Measurements from ENCODE around the gene AIG1.
"Not testable (repeated sequence)": the region's sequence is repeated elsewhere in the genome, so short reads cannot be mapped to it uniquely, and the experiment has no call there.

Gene AIG1

GRCh38 chr6:143018955-143019354 lies 41.7 kb upstream of the AIG1 start:
- no peaks in the 10 kb centered on the region for H3K36me3 ChIP-seq (ENCODE audit: insufficient read depth, low read length)
- no peaks in the 10 kb centered on the region for H3K27me3 ChIP-seq (ENCODE audit: insufficient read depth, low read length)
- no peak overlapping the region for H3K4me3 ChIP-seq (ENCODE audit: low read depth, low read length, poor library complexity, severe bottlenecking)
- no peak overlapping the region for H3K9ac ChIP-seq (ENCODE audit: low read length)
- H4K20me1 ChIP-seq (ENCODE audit: insufficient read depth, low read length), result no peaks in the 10 kb centered on the region
- no peaks in the 10 kb centered on the region for H3F3A ChIP-seq (ENCODE audit: insufficient read depth, low read length)
- H3K4me1 ChIP-seq (ENCODE audit: insufficient read depth, low read length, severe bottlenecking), result no peaks in the 10 kb centered on the region
- H3K9me2 ChIP-seq (ENCODE audit: low read depth, low read length), result no peaks in the 10 kb centered on the region
- H3K79me2 ChIP-seq (ENCODE audit: insufficient read depth, low read length), result no peaks in the 10 kb centered on the region
- H3K4me2 ChIP-seq (ENCODE audit: low read length), result no peak overlapping the region
- H3K27ac ChIP-seq (ENCODE audit: low read depth, low read length, poor library complexity, severe bottlenecking), result no peak overlapping the region
- no peak for TF ChIP-seq EZH2 (IDR thresholded peaks at IDR 0.05; ENCODE audit: borderline replicate concordance, low read length)
- TF ChIP-seq, protein P1, sequence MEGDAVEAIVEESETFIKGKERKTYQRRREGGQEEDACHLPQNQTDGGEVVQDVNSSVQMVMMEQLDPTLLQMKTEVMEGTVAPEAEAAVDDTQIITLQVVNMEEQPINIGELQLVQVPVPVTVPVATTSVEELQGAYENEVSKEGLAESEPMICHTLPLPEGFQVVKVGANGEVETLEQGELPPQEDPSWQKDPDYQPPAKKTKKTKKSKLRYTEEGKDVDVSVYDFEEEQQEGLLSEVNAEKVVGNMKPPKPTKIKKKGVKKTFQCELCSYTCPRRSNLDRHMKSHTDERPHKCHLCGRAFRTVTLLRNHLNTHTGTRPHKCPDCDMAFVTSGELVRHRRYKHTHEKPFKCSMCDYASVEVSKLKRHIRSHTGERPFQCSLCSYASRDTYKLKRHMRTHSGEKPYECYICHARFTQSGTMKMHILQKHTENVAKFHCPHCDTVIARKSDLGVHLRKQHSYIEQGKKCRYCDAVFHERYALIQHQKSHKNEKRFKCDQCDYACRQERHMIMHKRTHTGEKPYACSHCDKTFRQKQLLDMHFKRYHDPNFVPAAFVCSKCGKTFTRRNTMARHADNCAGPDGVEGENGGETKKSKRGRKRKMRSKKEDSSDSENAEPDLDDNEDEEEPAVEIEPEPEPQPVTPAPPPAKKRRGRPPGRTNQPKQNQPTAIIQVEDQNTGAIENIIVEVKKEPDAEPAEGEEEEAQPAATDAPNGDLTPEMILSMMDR (IDR thresholded peaks at IDR 0.05; ENCODE audit: low read length), result no peak
- no peak overlapping the region for H2AFZ ChIP-seq (ENCODE audit: low read length)
- H3K9me3 ChIP-seq (ENCODE audit: low read length), result no peaks in the 10 kb centered on the region

DNA sequence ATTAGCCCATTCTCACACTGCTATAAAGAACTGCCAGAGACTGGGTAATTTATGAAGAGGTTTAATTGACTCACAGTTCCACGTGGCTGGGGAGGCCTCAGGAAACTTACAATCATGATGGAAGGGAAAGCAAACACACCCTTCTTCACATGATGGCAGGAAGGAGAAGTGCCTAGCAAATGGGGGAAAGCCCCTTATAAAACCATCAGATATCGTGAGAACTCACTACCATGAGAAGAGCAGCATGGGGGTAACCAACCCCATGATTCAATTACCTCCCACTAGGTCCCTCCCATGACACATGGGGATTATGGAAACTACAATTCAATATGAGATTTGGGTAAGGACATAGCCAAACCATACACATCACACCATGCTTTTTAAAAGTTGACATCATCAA lies 39.8 kb upstream of the AIG1 start:
- not testable (repeated sequence) for H3K27me3 ChIP-seq (ENCODE audit: insufficient read depth, low read length); H3K9me3 ChIP-seq (ENCODE audit: low read length); H3K4me3 ChIP-seq (ENCODE audit: low read depth, low read length, poor library complexity, severe bottlenecking); H3K9me2 ChIP-seq (ENCODE audit: low read depth, low read length); H3F3A ChIP-seq (ENCODE audit: insufficient read depth, low read length); H3K9ac ChIP-seq (ENCODE audit: low read length); H3K4me1 ChIP-seq (ENCODE audit: insufficient read depth, low read length, severe bottlenecking); H3K27ac ChIP-seq (ENCODE audit: low read depth, low read length, poor library complexity, severe bottlenecking); H3K4me2 ChIP-seq (ENCODE audit: low read length); H3K79me2 ChIP-seq (ENCODE audit: insufficient read depth, low read length); H4K20me1 ChIP-seq (ENCODE audit: insufficient read depth, low read length); H3K36me3 ChIP-seq (ENCODE audit: insufficient read depth, low read length); H2AFZ ChIP-seq (ENCODE audit: low read length)

DNA sequence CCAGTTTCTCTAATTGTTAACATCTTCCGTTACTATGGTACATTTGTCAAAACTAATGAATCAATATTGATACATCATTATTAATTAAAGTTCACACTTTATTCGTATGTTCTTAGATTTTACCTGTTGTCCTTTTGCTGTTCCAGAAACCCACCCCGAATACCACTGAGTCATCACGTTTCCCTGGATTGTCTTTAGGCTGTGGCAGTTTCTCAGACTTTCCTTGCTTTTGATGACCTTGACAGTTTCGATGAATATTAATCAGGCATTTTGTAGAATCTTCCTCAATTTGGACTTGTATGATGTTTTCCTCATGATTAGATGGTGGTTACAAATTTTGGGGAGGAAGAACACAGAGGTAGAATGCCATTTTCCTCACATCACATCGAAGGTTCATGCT lies 39.1 kb upstream of the AIG1 start:
- no peaks in the 10 kb centered on the region for H3K27me3 ChIP-seq (ENCODE audit: insufficient read depth, low read length)
- no peak overlapping the region for H2AFZ ChIP-seq (ENCODE audit: low read length)
- no peaks in the 10 kb centered on the region for H3K4me1 ChIP-seq (ENCODE audit: insufficient read depth, low read length, severe bottlenecking)
- H3K9ac ChIP-seq (ENCODE audit: low read length), result no peak overlapping the region
- no peaks in the 10 kb centered on the region for H3F3A ChIP-seq (ENCODE audit: insufficient read depth, low read length)
- no peak for TF ChIP-seq EZH2 (IDR thresholded peaks at IDR 0.05; ENCODE audit: borderline replicate concordance, low read length)
- TF ChIP-seq, protein P1 (IDR thresholded peaks at IDR 0.05; ENCODE audit: low read length), result no peak
- no peaks in the 10 kb centered on the region for H3K79me2 ChIP-seq (ENCODE audit: insufficient read depth, low read length)
- no peaks in the 10 kb centered on the region for H4K20me1 ChIP-seq (ENCODE audit: insufficient read depth, low read length)
- no peaks in the 10 kb centered on the region for H3K9me2 ChIP-seq (ENCODE audit: low read depth, low read length)
- no peak overlapping the region for H3K27ac ChIP-seq (ENCODE audit: low read depth, low read length, poor library complexity, severe bottlenecking)
- no peak overlapping the region for H3K4me3 ChIP-seq (ENCODE audit: low read depth, low read length, poor library complexity, severe bottlenecking)
- no peak overlapping the region for H3K4me2 ChIP-seq (ENCODE audit: low read length)
- no peaks in the 10 kb centered on the region for H3K36me3 ChIP-seq (ENCODE audit: insufficient read depth, low read length)
- H3K9me3 ChIP-seq (ENCODE audit: low read length), result no peaks in the 10 kb centered on the region

DNA sequence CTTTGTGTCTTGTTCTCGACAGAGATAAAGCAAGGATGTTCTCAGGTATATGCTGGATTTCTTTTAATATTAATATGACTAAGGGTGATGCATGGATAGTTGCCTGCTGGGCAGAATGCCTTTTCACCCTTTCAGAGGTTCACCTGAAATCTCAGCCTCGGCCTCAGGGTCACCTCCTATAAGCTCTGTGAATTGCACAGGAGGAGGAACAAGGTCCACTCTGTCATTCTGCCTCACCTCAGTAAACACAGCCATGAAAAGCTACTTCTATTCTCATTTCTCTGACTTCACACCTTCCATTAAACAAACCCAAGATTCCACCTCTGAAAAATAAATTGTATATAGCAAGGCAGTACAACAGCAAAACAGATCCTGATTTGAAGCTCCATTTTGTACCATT lies 38.1 kb upstream of the AIG1 start:
- no peaks in the 10 kb centered on the region for H4K20me1 ChIP-seq (ENCODE audit: insufficient read depth, low read length)
- no peak overlapping the region for H3K4me2 ChIP-seq (ENCODE audit: low read length)
- H3K9me3 ChIP-seq (ENCODE audit: low read length), result no peaks in the 10 kb centered on the region
- H2AFZ ChIP-seq (ENCODE audit: low read length), result no peak overlapping the region
- no peak overlapping the region for H3K27ac ChIP-seq (ENCODE audit: low read depth, low read length, poor library complexity, severe bottlenecking)
- no peak overlapping the region for H3K4me3 ChIP-seq (ENCODE audit: low read depth, low read length, poor library complexity, severe bottlenecking)
- no peaks in the 10 kb centered on the region for H3K79me2 ChIP-seq (ENCODE audit: insufficient read depth, low read length)
- H3F3A ChIP-seq (ENCODE audit: insufficient read depth, low read length), result no peaks in the 10 kb centered on the region
- H3K36me3 ChIP-seq (ENCODE audit: insufficient read depth, low read length), result no peaks in the 10 kb centered on the region
- no peaks in the 10 kb centered on the region for H3K9me2 ChIP-seq (ENCODE audit: low read depth, low read length)
- H3K27me3 ChIP-seq (ENCODE audit: insufficient read depth, low read length), result no peaks in the 10 kb centered on the region
- no peak overlapping the region for H3K9ac ChIP-seq (ENCODE audit: low read length)
- H3K4me1 ChIP-seq (ENCODE audit: insufficient read depth, low read length, severe bottlenecking), result no peaks in the 10 kb centered on the region
- TF ChIP-seq, protein P1 (IDR thresholded peaks at IDR 0.05; ENCODE audit: low read length), result no peak
- TF ChIP-seq EZH2 (IDR thresholded peaks at IDR 0.05; ENCODE audit: borderline replicate concordance, low read length), result no peak

Data from OCI-LY1 (cell line).